HEK293T (cell line): ENCODE measurements around the gene SIRT7.

Experiments
- ELF4 ChIP-seq: fragments of 450-650 bp; IDR thresholded peaks from 2 replicates; pipeline ENCODE4 v1.6.1; 2017; ENCODE audit warnings: antibody characterized with exemption
- L3MBTL2 ChIP-seq: fragments of 450-650 bp; conservative IDR thresholded peaks from 2 replicates; pipeline ENCODE4 v1.6.1; 2016; ENCODE audit warnings: mild to moderate bottlenecking
- LEF1 ChIP-seq: fragments of 450-650 bp; IDR thresholded peaks from 2 replicates; pipeline ENCODE4 v1.6.1; 2017; ENCODE audit warnings: mild to moderate bottlenecking, borderline replicate concordance

DNA sequence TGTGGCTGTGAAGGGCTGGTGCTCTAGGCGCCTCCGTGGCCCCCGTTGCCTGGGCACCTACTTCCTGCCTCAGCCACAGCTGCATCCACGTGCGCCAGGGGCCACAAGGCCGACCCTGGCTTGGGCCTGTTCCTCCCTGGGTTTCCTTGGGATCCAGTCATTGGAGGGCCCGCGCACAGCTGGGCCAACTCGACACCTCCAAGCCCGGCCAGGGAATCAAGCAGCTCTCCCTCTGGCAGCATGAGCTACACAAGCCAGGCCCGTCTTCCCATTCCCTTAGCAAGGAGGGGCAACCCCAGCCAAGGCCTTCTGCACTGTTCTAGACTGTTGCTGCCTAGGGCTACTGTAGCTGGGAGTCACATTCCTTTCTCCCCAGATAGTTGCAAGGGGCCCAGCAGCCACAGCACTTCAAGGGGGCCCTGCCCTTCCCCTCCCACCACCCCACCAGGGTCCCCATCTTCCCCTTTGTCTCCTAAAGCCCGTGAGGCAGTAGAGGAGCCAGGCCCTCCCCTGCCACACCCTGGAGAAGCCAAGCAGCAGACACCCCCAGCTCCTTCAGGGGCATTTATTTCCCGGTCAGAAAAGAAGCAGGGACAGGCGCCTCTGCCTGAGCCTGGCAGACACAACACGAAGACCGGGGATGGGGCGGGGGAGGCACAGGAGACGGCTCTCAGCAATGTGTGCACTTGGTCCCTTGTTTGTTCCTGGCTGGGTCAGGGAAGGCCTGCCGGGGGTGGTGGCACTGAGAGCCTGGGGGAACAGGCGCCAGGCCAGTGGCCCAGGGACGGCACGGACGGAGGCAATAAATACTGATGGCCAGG, 50.6 kb downstream of the SIRT7 start:
- TF ChIP-seq ELF4 (peak; percentile 26; the same call in 1 of the 2 replicates), LEF1 (no peak), L3MBTL2 (peak; percentile 29)
